DMS 273 (cell line): ENCODE results near the gene ZNF547.
"Not testable (repeated sequence)": the region's sequence is repeated elsewhere in the genome, so short reads cannot be mapped to it uniquely, and the experiment has no call there.

Experiments
- DNase-seq: peaks from one replicate; lab custom pipeline; 2025; ENCODE audit not compliant: unreplicated experiment; lab: John Stamatoyannopoulos, UW

The ZNF547 gene

DNA sequence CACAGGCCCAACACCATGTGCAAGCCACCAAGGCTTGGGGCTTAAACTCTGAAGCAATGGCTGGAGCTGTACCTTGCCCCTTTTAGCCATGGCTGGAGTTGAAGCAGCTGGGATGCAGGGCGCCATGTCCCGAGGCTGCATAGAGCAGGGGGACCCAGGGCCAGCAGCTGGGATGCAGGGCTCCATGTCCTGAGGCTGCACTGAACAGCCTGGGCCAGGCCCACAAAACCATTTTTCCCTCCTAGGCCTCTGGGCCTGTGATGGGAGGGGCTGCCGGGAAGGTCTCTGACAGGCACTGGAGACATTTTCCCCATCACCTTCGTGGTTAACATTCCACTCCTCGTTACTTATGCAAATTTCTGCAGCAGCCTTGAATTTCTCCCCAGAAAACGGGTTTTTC lies 10.8 kb downstream of the ZNF547 start:
- no peak for DNase-seq

DNA sequence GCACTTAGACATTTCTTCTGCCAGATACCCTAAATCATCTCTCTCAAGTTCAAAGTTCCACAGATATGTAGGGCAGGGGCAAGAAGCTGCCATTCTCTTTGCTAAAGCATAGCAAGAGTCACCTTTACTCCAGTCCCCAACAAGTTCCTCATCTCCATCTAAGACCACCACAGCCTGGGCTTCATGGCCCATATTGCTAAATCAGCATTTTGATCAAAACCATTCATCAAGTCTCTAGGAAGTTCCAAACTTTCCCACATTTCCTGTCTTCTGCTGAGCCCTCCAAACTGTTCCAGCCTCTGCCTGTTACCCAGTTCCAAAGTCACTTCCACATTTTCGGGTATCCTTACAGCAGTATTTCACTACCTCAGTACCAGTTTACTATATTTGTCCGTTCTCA lies 11.3 kb downstream of the ZNF547 start:
- not testable (repeated sequence) for DNase-seq

GRCh38 chr19:57376151-57376550 lies 12.8 kb downstream of the ZNF547 start:
- DNase-seq = no peak

- no peak for DNase-seq
Observed at GRCh38 chr19:57377498-57378146, 14.3 kb downstream of the ZNF547 start.

- DNase-seq = no peak
Observed at GRCh38 chr19:57380923-57381322, 17.6 kb downstream of the ZNF547 start.

- DNase-seq = no peak
Observed at GRCh38 chr19:57382806-57383488, 19.6 kb downstream of the ZNF547 start.

DNA sequence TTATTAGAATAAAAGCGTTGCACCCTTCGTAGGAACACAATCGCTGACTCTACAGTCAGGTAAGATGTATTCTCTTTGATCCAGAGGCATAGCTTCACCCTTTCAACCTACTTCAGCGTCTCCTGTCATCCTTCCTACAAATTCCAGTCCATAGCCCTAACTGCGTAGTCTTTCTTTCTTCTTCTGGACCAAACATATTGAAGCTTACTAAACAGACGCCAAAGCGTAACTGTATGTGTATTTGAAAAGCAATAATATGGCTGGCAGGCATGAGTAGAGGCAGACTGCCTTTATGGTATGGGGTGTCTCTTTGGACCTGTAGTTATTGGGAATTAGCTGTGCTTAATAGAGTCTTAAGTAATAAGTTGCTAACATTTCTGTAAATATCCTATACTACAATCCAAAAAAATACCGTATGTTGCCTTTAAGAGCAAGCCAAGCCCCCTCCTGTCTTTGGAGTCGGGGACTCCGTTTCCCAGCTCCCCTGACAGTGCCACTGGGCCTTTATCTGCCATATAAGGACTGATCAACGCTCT lies 25.9 kb downstream of the ZNF547 start:
- no peak for DNase-seq

DNA sequence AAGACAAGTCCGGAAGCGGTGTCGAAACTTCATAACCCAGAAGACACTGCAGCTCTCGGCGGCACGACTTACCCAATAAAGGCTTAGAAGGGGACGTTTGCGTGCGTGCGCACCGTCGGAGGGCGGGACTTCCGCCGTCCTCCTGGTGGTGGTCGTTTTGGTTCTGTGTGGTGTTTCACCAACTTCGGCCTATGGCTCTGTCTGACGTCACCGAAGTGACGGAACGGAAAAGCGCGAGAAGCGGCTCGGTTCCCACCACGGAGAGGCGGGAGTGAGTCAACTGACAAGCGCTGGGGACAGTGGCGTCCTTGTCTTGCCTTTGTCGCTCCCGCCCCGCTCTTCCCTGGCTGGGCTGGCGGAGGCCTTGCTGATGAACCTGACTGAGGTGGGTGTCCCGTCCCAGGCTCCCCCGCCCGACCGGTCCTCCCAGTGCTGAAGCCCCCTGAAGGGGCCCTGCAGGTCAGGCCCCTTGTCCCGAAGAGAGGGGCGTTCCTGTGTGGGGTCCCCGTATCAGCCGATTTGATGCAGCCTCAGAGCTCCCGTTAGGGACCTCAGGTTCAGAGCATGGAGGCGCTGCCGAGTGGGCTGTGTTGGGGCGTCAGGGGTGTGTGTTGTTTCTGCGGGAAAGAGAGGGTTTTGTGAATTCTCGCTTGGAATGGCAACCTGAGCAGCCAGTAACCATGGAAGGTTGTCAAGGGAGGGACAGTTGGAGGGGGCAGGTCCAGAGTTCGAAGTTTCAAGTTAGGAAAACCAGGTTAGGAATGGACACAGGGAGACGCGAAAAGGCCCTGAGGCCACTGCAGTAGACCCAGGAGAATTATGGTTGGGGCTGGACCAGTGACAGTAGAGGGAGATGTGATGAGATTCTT lies 26.6 kb downstream of the ZNF547 start, which contains the start of gene ZNF548:
ZNF548 (plus strand) TSS at position 125 of the 869 bp plus-strand sequence; CDS start at position 371, 246 bp downstream.
- DNase-seq = peak; percentile 99

DNA sequence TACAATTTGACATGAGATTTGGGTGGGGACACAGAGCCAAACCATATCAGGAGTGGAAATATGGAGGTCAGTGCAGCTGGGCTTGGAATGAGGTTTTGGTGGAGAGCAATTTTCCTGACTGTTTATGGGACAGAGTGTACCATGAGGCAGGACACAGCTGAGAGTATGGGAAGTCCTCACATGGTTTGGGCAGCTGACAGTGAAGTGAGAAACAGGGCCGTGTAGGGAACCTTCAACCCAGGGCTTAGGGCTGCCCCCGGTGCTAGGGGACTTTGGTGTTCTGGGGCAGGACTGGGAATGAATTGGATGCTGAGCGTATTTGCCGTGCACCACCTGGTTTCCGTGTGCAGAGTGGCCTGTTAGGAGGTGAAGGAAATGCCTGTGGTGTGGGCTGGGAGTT lies 32.4 kb downstream of the ZNF547 start:
- no peak for DNase-seq

DNA sequence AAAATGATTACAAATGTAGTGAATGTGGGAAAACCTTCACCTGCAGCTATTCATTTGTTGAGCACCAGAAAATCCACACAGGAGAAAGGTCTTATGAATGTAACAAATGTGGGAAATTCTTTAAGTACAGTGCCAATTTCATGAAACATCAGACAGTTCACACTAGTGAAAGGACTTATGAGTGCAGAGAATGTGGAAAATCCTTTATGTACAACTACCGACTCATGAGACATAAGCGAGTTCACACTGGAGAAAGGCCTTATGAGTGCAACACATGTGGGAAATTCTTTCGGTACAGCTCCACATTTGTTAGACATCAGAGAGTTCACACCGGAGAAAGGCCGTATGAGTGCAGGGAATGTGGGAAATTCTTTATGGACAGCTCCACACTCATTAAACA lies 35.5 kb downstream of the ZNF547 start:
- DNase-seq = no peak

DNA sequence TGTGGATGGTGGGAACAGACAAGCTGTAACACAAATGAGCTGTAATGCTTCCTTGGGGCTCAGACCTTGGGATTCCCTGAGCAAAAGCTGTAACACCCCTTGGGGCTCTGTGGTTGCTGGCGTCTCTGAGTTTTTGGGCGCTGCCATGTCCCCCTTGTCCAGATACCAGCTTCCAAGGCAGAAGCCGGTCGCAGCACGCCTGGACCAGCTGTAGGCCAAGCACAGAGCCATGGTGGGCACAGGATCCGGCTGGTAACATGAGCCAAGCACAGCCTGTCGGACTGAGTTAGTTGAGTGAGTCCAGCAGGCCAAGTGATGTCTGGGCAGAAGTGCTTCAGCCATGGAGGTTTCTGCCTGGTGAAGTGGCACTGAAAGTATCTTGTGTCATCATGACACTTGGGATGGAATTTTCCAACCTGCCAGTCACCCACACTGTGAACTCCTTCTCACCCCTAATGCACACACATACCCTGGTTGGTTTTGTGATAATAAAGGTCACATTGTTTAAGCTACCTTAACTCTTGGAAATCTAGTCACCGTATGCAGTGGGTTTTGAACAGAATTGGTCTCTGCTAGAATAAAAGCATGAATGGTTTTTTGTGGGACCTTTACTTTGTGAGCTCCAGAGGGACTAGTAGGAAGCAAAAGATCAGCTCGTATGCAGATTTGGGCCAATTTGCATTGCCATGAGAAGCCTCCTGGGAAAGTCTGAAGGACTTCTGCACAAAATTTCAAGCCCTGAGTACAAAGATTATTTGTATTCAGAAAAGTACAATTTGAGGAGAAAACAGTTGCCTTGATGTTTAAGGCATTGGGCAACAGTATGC lies 40.6 kb downstream of the ZNF547 start:
- no peak for DNase-seq

- peak; percentile 84 for DNase-seq
Observed at GRCh38 chr19:57406516-57407123, 43.3 kb downstream of the ZNF547 start.

DNA sequence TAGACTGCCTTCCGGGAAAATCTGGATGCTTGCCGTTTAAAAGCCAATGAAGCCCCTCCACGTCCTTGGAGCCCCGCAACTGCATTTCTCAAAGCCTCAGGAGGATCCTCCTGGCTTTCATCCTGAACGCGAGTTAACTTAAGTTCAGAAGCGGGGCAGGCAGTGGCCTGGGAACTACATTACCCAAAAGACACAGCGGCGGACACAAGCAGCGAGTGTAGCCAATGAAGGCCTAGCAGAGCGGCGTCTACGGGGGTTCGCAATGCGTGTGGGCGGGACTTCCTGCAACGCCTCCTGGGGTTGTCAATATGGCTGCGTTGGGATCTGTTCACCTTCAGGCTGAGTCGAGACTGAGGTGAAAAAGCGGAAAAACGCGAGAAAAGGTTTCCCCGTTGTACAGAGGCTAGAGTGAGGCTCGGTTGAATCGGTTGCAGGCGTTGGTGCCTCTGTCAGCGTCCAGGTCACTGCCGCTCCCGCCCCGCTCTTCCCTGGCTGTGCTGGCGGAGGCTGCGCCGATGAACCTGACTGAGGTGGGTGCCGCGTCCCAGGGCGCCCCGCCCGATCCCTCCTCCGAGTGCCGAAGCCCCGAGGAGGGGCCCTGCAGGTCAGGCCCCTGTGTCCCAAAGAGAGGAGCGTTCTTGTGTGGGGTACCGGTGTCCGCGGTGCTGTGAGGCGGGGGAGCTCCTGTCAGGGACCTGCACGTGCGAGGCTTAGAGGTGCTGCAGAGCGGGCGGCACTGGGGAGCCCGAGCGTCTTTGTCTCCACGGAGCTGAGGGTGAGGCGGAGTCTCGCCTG lies 47.7 kb downstream of the ZNF547 start, which contains the start of gene ZNF17:
ZNF17 (plus strand) TSS at position 285 of the 795 bp plus-strand sequence. CDS start 2,455 bp downstream, outside the sequence.
- peak; percentile 98 for DNase-seq

GRCh38 chr19:57419439-57419838 lies 56.1 kb downstream of the ZNF547 start:
- DNase-seq = no peak

DNA sequence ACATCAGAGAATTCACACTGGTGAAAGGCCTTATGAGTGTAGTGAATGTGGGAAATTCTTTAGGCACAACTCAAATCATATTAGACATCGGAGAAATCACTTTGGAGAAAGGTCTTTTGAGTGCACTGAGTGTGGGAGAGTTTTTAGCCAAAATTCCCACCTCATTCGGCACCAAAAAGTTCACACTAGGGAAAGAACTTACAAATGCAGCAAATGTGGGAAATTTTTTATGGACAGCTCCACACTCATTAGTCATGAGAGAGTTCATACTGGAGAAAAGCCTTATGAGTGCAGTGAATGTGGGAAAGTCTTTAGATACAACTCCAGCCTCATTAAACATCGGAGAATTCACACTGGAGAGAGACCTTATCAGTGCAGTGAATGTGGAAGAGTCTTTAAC lies 57.7 kb downstream of the ZNF547 start:
- no peak for DNase-seq
